Thoracic aorta (tissue), 2 donors: Measurements from ENCODE around the gene NPDC1. TPM values are rescaled to one million over a fixed set of nuclear protein-coding genes. Genes with fewer than 3 reads are reported as not detected.

Experiments
- ATAC-seq: fragments of 150-250 bp; one replicate; pipeline ENCODE4 v1.8.0; 2017; ENCODE audit warnings: low read depth; ENCODE audit not compliant: insufficient number of reproducible peaks, low FRiP score
- DNase-seq: peaks from one replicate; pipeline ENCODE4 v3.0.0-alpha.2; 2020; ENCODE audit warnings: low spot score
- H3K27ac ChIP-seq, 2 donors: fragments of 200-600 bp; sonication (generic); 1 replicate in 1 of 2; 2 replicates in 1 of 2; pipeline ENCODE4 v1.5.1; 2016; ENCODE audit warnings: mild to moderate bottlenecking in 2 of 2, moderate library complexity in 2 of 2
- H3K27me3 ChIP-seq: fragments of 200-600 bp; sonication (generic); replicated peaks from 2 replicates; pipeline ENCODE4 v1.6.0; 2016; ENCODE audit warnings: mild to moderate bottlenecking; ENCODE audit not compliant: insufficient read depth
- H3K36me3 ChIP-seq: fragments of 200-600 bp; sonication (generic); one replicate; pipeline ENCODE4 v1.5.1; 2016
- H3K4me1 ChIP-seq, 2 donors: fragments of 200-600 bp; sonication (generic); 1 replicate in 1 of 2; 2 replicates in 1 of 2; pipeline versions ENCODE4 v1.5.1 to v1.6.0; 2016; ENCODE audit warnings: low read depth in 2 of 2, mild to moderate bottlenecking in 1 of 2; ENCODE audit not compliant: control insufficient read depth in 1 of 2
- H3K4me3 ChIP-seq: fragments of 200-600 bp; sonication (generic); 2 replicates; pipeline ENCODE4 v1.5.1; 2016; ENCODE audit warnings: mild to moderate bottlenecking
- H3K9me3 ChIP-seq: fragments of 200-600 bp; sonication (generic); 2 replicates; pipeline ENCODE4 v1.5.1; 2016
- CTCF ChIP-seq: fragments of 200-600 bp; sonication (generic); IDR thresholded peaks from one replicate; pipeline ENCODE4 v1.5.1; 2019; ENCODE audit warnings: antibody characterized with exemption
- total RNA-seq, 2 donors: library from RNA; depleted of rRNA; stranded (reverse); fragments of >200 nt; gene quantifications; one replicate each; pipeline versions ENCODE4 v1.1.0 to v1.2.3, GENCODE V29; 2016

NPDC1 gene
- total RNA-seq, 2 donors from 2014 or later, result 71.5 to 95.8 TPM

- Histone ChIP-seq H3K4me1 (no peaks in the 10 kb centered on the region), H3K9me3 (no peaks in the 10 kb centered on the region), H3K4me3 (no peak overlapping the region), H3K27me3 (no peaks in the 10 kb centered on the region), H3K36me3 (peaks cover 10% of the 10 kb centered on the region), H3K27ac (no peak overlapping the region)
- no peak for DNase-seq
- ATAC-seq, result no peak
- no peak for TF ChIP-seq CTCF
Measured at GRCh38 chr9:137037483-137037882, 8.5 kb downstream of the NPDC1 start.

- no peak overlapping the region for H3K4me3 ChIP-seq
- DNase-seq (no peak), ATAC-seq (no peak)
Measured at GRCh38 chr9:137037035-137037434, 8.9 kb downstream of the NPDC1 start.

GRCh38 chr9:137035937-137036336 lies 10.0 kb downstream of the NPDC1 start:
- H3K4me3 ChIP-seq, result no peak overlapping the region
- DNase-seq (no peak), ATAC-seq (no peak)
- H3K4me1 ChIP-seq, result no peaks in the 10 kb centered on the region
- H3K27ac ChIP-seq, result no peak overlapping the region
- no peaks in the 10 kb centered on the region for H3K27me3 ChIP-seq
- no peak for TF ChIP-seq CTCF
- no peaks in the 10 kb centered on the region for H3K9me3 ChIP-seq
- peaks cover 10% of the 10 kb centered on the region for H3K36me3 ChIP-seq

More at GRCh38 chr9:137037035-137037434, 8.9 kb downstream of the NPDC1 start:
- Histone ChIP-seq H3K36me3 (peaks cover 10% of the 10 kb centered on the region), H3K27ac (no peak overlapping the region), H3K9me3 (no peaks in the 10 kb centered on the region), H3K27me3 (no peaks in the 10 kb centered on the region), H3K4me1 (no peaks in the 10 kb centered on the region)
- no peak for TF ChIP-seq CTCF

- Histone ChIP-seq H3K27ac (no peak overlapping the region), H3K9me3 (no peaks in the 10 kb centered on the region), H3K36me3 (peaks cover 10% of the 10 kb centered on the region), H3K27me3 (no peaks in the 10 kb centered on the region), H3K4me3 (no peak overlapping the region), H3K4me1 (no peaks in the 10 kb centered on the region)
- TF ChIP-seq CTCF, result no peak
- no peak for DNase-seq
- no peak for ATAC-seq
Measured at GRCh38 chr9:137035507-137035834, 10.5 kb downstream of the NPDC1 start.

GRCh38 chr9:137034709-137035506 lies 11.1 kb downstream of the NPDC1 start:
- TF ChIP-seq CTCF, result peak; percentile 89
- Histone ChIP-seq H3K27me3 (no peaks in the 10 kb centered on the region), H3K4me1 (no peaks in the 10 kb centered on the region), H3K4me3 (no peak overlapping the region), H3K9me3 (no peaks in the 10 kb centered on the region), H3K27ac (no peak overlapping the region), H3K36me3 (peaks cover 9% of the 10 kb centered on the region)
- ATAC-seq (no peak), DNase-seq (no peak)
